HG02981 (cell line): ENCODE results near the gene CLDN5.

Source experiments
- ATAC-seq: cut with Tn5 transposase; IDR thresholded peaks from one replicate; pipeline ENCODE4 v1.9.1; 2021; ENCODE audit warnings: mild to moderate bottlenecking, moderate library complexity; ENCODE audit not compliant: unreplicated experiment

Gene CLDN5

GRCh38 chr22:19523240-19524169 lies 705 bp downstream of the CLDN5 start:
- ATAC-seq = no peak

DNA sequence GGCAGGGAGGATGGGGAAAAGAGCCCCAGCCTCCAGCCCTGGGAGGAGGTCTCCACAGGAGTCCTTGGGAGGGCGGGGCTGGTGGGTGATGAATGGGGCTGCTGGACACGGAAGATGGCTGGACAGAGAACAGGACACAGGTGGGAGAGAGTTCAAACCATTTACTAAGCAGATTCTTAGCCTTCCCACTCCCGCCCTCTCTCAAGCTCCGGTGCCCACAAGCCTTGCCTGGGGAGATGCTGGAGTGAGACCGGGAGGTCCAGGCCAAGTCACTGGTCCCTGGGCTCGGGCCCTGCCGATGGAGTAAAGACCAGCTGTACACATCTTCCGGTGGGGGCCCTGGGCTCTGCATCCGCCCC lies 1.4 kb downstream of the CLDN5 start:
- no peak for ATAC-seq

GRCh38 chr22:19522190-19522880 lies 1.9 kb downstream of the CLDN5 start:
- ATAC-seq = no peak

GRCh38 chr22:19520566-19521305 lies 3.5 kb downstream of the CLDN5 start:
- no peak for ATAC-seq

- ATAC-seq = no peak
These were observed 4.2 kb downstream of the CLDN5 start for GRCh38 chr22:19520007-19520406.

DNA sequence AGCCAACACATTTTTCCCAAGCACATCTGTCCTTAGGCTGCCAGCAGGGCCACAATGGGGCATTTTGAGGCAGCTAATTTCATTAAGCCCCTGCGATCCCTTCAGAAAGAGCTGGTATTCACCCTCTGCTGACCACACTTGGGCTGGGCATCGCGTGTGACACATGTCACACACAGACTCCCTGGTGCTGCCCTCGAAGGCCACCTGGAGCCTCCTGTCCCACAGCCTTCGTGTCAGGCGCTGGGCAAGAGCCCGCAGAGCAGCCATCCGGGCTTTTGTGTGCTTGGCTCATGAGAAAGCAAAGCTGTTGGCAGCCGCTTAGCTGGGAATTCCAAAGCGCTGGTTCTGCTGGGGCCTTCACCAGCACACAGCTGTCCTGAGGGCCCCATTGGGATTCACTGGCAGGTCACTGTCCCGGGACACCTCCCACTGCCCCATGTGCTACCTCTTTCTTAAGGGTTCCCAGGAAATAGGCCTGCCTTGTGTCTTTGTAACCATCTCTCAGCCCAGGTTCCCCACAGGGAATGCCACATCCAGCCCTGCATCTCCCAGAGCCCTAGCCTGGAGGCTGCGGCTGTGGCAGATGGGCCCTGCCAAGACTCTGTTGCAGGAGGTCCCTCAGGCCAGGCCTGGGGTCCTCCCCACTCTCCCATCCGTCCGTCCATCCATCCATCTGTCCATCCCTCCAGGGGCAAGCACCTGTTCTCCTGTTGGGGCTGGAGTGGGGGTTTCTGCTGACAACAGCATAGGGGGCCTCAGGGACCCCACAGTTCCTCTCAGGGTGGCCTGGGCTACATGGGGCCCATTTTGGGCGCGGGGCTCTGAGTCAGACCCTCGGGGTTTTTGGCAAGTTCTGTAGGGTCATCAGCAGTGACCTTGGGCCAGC lies 4.9 kb downstream of the CLDN5 start:
- ATAC-seq = no peak

- no peak for ATAC-seq
These were observed 5.6 kb downstream of the CLDN5 start for GRCh38 chr22:19518635-19519034.

DNA sequence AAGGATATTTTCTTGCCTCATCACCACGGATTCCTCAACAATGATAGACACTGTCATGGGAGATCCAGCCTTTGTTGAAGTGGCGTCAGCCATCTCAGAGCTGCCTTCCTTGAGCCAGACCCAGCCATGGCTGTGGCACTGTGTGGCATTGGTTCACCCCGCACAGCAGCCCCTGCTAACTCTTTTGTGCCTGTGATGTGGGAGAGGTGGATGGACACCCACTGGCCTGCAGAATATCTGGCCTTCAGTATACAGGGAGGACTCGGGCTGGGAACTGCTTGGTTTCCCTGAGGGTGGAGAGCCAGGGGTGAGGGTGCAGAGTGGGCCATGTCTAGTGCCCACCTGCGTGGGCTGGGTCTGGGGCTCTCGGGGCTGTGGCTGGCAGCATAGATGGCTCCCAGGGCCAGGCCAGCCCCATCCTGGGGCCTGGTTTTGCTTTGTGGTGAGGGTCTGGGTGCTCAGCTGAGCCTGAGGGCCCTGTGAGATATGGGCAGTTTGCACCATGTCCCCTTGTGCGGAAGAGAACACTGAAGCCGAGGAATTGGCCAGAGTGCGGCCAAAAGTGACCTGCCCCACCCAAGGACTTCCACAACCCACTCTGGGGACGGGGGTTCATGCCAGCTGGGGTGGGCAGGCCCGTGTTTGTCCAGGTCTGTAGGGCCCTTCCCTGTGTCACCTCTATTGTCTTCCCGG lies 6.1 kb downstream of the CLDN5 start:
- ATAC-seq = no peak

DNA sequence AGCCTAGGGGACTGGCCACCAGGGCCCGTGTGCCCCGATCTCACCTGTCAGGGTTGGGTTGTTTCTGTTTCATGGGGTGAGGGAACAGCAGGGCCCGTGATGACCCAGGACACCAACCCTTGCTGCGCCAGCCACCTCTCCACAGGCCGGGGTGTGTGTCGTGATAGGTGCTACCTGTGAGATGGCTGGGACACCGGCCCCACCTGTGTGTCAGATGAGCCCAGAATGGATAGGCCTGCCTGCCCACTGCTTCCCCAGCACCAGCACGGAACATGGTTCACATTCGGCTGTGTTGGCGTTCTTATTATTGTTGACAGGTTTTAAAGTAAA lies 7.1 kb downstream of the CLDN5 start:
- ATAC-seq = no peak

- ATAC-seq = no peak
These were observed 7.6 kb downstream of the CLDN5 start for GRCh38 chr22:19516378-19517170.

DNA sequence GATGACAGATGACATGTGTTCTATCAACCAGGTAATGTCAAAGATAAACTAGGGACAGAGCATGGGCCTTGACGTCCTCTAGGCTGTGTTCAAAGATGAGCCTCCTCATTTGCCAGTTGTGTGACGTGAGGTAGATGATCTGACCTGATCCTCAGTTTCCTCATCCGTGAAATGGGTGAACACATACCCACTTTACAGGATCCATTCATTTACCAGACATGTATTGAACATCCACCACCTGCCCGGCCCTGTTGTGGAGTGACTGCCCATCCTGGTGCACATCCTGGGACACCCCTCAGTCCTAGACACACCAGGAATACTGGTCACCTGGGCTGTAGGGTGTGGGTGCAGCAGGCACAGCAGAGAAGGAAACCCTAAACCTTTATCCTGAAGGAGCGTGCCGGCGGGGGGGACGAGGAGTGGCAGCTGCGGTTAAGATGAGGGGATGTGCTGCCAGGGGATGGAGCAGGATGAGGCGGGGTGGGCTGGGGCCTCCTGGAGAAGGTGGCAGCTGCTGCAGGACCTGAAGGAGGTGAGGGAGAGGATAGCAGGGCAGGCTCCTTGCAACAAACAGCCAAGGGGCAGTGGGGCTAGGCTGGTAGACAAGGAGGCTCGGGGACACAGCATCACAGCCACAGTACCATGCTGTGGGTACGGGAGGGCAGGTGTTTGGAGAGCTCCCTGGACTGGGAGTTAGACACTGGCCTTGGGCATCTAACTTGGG lies 8.4 kb downstream of the CLDN5 start:
- ATAC-seq = no peak

DNA sequence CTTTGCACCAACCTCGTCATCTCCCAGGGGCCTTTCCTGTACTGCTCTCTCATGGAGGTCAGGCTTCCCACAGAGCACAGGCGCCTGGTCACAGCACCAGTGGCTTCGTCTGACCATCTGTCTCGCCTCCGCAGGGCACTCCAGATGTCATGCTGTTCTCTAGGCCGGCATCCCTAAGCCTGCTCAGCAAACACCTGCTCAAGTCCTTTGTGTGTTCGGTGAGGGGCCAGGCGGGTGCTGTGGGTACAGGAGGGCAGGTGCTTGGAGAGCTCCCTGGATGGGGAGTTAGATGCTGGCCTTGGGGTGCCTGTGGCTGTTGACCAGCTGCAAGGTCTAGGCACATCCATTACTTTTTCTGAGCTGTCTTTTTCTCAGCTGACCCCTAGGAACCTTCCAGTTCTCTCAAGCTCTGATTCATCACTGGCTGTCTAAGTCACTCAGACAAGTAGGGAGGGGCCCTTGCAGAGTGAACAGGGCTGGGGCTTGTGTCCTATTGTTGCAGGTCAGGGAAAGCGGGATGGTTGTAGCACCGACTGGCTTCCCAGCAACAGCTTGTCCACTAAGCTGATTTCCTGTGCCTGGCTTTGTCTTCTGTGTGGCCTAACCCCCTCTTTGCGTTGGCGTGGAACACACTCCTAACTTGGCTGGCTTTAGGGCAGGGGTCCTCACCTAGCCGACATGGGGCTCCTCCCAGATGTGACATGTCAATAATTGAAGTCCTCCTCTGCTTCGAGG lies 9.2 kb downstream of the CLDN5 start:
- ATAC-seq = no peak

- no peak for ATAC-seq
These were observed 10.4 kb downstream of the CLDN5 start for GRCh38 chr22:19513823-19514222.

GRCh38 chr22:19510919-19511341 lies 13.3 kb downstream of the CLDN5 start:
- ATAC-seq = no peak

DNA sequence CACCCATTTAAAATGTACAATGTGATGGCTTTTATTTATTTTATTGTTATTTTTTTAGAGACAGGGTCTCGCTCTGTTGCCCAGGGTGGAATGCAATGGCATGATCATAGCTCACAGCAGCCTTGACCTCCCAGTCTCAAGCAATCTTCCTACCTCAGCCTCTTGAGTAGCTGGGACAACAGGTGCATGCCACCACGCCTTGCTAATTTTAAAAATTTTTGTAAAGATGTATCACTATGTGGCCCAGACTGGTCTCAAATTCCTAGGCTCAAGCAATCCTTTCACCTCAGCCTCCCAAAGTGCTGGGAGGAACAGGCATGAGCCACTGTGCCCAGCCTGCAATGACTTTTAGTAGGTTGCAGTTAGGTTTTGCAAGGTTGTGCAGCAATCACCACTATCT lies 14.3 kb downstream of the CLDN5 start:
- no peak for ATAC-seq

DNA sequence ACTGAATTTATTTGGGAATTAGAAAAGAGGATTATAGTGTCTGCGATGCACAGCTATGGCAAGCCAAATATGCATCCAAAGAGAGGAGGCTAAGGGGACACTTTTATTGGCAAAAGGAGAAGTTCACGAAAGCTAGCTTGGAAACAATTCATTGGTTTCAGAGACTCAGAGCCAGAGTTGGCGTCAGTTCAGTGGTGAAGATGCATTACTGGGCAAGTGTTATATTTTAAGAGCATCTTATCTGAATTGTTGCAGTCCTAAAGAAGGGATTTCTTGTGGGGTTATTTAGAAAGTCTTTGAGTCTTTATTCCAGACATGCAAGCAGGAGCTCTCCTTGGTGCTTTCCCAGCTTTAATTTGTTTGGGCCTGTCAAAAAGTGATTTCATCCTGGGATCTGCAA lies 15.0 kb downstream of the CLDN5 start:
- no peak for ATAC-seq

- ATAC-seq = no peak
These were observed 16.0 kb downstream of the CLDN5 start for GRCh38 chr22:19508024-19508776.
